Bronchial epithelial cell (primary cell): ENCODE measurements around the gene IKZF4. TPM values are rescaled to one million over a fixed set of nuclear protein-coding genes. Genes with fewer than 3 reads are reported as not detected.
"Not testable (repeated sequence)": the region's sequence is repeated elsewhere in the genome, so short reads cannot be mapped to it uniquely, and the experiment has no call there.

Experiments
- DNase-seq: peaks from one replicate; pipeline ENCODE4 v3.0.0-alpha.2; 2010; ENCODE audit warnings: low read depth
- FAIRE-seq: peaks from 2 replicates; lab custom pipeline; 2011; peaks lifted over from hg19 to GRCh38; lab: Jason Lieb, UNC
- H3K27me3 ChIP-seq: 2 replicates; pipeline ENCODE4 v1.5.1; 2011; ENCODE audit warnings: low read length; ENCODE audit not compliant: control insufficient read depth, insufficient read depth
- H3K36me3 ChIP-seq: 2 replicates; pipeline ENCODE4 v1.5.1; 2011; ENCODE audit warnings: low read length; ENCODE audit not compliant: control insufficient read depth, insufficient read depth
- H3K4me3 ChIP-seq: 2 replicates; pipeline ENCODE4 v1.5.1; 2011; ENCODE audit warnings: mild to moderate bottlenecking, low read depth, low read length, control low read depth
- CTCF ChIP-seq: IDR thresholded peaks from 2 replicates; pipeline ENCODE4 v1.5.1; 2011; ENCODE audit warnings: mild to moderate bottlenecking, moderate library complexity, low read length, control low read depth, inconsistent platforms; ENCODE audit not compliant: insufficient read depth, severe bottlenecking
- total RNA-seq: library from RNA; depleted of rRNA; stranded (reverse); fragments of >200 nt; gene quantifications from 2 replicates; pipeline ENCODE4 v1.2.1, GENCODE V29; 2014

IKZF4 gene
- total RNA-seq, 1 donor from 2014 or later: 0.26 TPM

GRCh38 chr12:56038022-56038655 is 17.3 kb downstream of the IKZF4 start:
- DNase-seq: no peak
- no peak for FAIRE-seq
- TF ChIP-seq CTCF: no peak
- H3K4me3 ChIP-seq: no peak overlapping the region
- H3K27me3 ChIP-seq: no peaks in the 10 kb centered on the region
- no peaks in the 10 kb centered on the region for H3K36me3 ChIP-seq

GRCh38 chr12:56040151-56040550 is 19.3 kb downstream of the IKZF4 start:
- Histone ChIP-seq H3K27me3 (no peaks in the 10 kb centered on the region), H3K36me3 (peaks cover 4% of the 10 kb centered on the region), H3K4me3 (no peak overlapping the region)
- no peak for DNase-seq
- FAIRE-seq: no peak
- no peak for TF ChIP-seq CTCF

- FAIRE-seq (no peak), DNase-seq (no peak)
- peaks cover 4% of the 10 kb centered on the region for H3K36me3 ChIP-seq
- no peaks in the 10 kb centered on the region for H3K27me3 ChIP-seq
- no peak for TF ChIP-seq CTCF
- peak overlapping the region; percentile 97 for H3K4me3 ChIP-seq
Measured at GRCh38 chr12:56040963-56041551, 20.2 kb downstream of the IKZF4 start.

GRCh38 chr12:56041552-56042429 is 20.9 kb downstream of the IKZF4 start, which contains the start of gene RPS26:
TSS of gene RPS26 (plus strand) at chr12:56041918. CDS start at chr12:56042167, 249 bp downstream.
- Histone ChIP-seq H3K27me3 (no peaks in the 10 kb centered on the region), H3K36me3 (peaks cover 4% of the 10 kb centered on the region), H3K4me3 (peak within 1 kb of the TSS; percentile 97)
- FAIRE-seq (no peak), DNase-seq (peak; percentile 95)
- peak; percentile 36 for TF ChIP-seq CTCF

GRCh38 chr12:56042430-56042813 is 21.6 kb downstream of the IKZF4 start:
- H3K4me3 ChIP-seq: peak overlapping the region; percentile 97
- not testable (repeated sequence) for DNase-seq, H3K27me3 ChIP-seq, FAIRE-seq, H3K36me3 ChIP-seq

GRCh38 chr12:56042843-56043242 is 22.0 kb downstream of the IKZF4 start:
- Histone ChIP-seq H3K4me3 (peak overlapping the region; percentile 97), H3K36me3 (peaks cover 4% of the 10 kb centered on the region), H3K27me3 (no peaks in the 10 kb centered on the region)
- DNase-seq: no peak
- no peak for FAIRE-seq
- no peak for TF ChIP-seq CTCF
